Measurements from ENCODE around the gene PSEN1. TPM values are rescaled to one million over a fixed set of nuclear protein-coding genes. Genes with fewer than 3 reads are reported as not detected.

Gene PSEN1
- total and polyA plus RNA-seq, 2 experiments from 2014 or later: 14.6 to 35.7 TPM

- no peak overlapping the region for H3K27ac ChIP-seq (ENCODE audit: low read depth)
- no peak overlapping the region for H2AFZ ChIP-seq
- H3K79me2 ChIP-seq (replicated peaks; ENCODE audit: insufficient read depth): no peaks in the 10 kb centered on the region
- no peaks in the 10 kb centered on the region for H3K36me3 ChIP-seq (ENCODE audit: insufficient read depth)
- no peaks in the 10 kb centered on the region; the same call in 2 of the 3 replicates for H3K36me3 Mint-ChIP-seq (ENCODE audit: low read depth)
- no peaks in the 10 kb centered on the region for H3K27me3 ChIP-seq (ENCODE audit: insufficient read depth)
- no peak for TF ChIP-seq ZNF331 (CRISPR knock-in tag; IDR thresholded peaks at IDR 0.05; ENCODE audit: low read depth)
- no peak for TF ChIP-seq EZH2phosphoT487 (IDR thresholded peaks at IDR 0.05; ENCODE audit: unreplicated experiment)
- TF ChIP-seq REST (IDR thresholded peaks at IDR 0.05; ENCODE audit: unreplicated experiment): no peak
- no peak for TF ChIP-seq ZNF114 (CRISPR knock-in tag; IDR thresholded peaks at IDR 0.05)
- TF ChIP-seq CREB1 (CRISPR knock-in tag; IDR thresholded peaks at IDR 0.05; ENCODE audit: low read depth): no peak
- TF ChIP-seq ETS1 (IDR thresholded peaks at IDR 0.05): no peak
- no peak for TF ChIP-seq EZH2 (IDR thresholded peaks at IDR 0.05; ENCODE audit: low read depth, unreplicated experiment)
- TF ChIP-seq POLR2AphosphoS5 (IDR thresholded peaks at IDR 0.05; ENCODE audit: low read depth): no peak
- no peak for TF ChIP-seq JUNB (IDR thresholded peaks at IDR 0.05; ENCODE audit: unreplicated experiment)
- TF ChIP-seq NANOG (IDR thresholded peaks at IDR 0.05; ENCODE audit: borderline replicate concordance): no peak
- H3K4me2 ChIP-seq: no peak overlapping the region
- H3K4me1 ChIP-seq (ENCODE audit: insufficient read depth): no peaks in the 10 kb centered on the region
- H3K27ac Mint-ChIP-seq: no peak overlapping the region
- no peak overlapping the region for H3K4me3 Mint-ChIP-seq
- H3K27me3 Mint-ChIP-seq (ENCODE audit: insufficient read depth, low read depth, poor library complexity): peaks cover 10% of the 10 kb centered on the region
- H3K9me3 Mint-ChIP-seq: no peaks in the 10 kb centered on the region
- DNase-seq (ENCODE audit: low spot score) (no peak), ATAC-seq (no peak)
- H4K20me1 ChIP-seq (replicated peaks; ENCODE audit: insufficient read depth): no peaks in the 10 kb centered on the region
- H3K4me1 Mint-ChIP-seq: no peaks in the 10 kb centered on the region
- no peaks in the 10 kb centered on the region for H3F3A ChIP-seq (replicated peaks; ENCODE audit: low read depth)
- no peaks in the 10 kb centered on the region for H3K9me2 ChIP-seq (ENCODE audit: insufficient read depth)
- no peak overlapping the region for H3K4me3 ChIP-seq
Observed at GRCh38 chr14:73258076-73258475, 121.8 kb downstream of the PSEN1 start.

DNA sequence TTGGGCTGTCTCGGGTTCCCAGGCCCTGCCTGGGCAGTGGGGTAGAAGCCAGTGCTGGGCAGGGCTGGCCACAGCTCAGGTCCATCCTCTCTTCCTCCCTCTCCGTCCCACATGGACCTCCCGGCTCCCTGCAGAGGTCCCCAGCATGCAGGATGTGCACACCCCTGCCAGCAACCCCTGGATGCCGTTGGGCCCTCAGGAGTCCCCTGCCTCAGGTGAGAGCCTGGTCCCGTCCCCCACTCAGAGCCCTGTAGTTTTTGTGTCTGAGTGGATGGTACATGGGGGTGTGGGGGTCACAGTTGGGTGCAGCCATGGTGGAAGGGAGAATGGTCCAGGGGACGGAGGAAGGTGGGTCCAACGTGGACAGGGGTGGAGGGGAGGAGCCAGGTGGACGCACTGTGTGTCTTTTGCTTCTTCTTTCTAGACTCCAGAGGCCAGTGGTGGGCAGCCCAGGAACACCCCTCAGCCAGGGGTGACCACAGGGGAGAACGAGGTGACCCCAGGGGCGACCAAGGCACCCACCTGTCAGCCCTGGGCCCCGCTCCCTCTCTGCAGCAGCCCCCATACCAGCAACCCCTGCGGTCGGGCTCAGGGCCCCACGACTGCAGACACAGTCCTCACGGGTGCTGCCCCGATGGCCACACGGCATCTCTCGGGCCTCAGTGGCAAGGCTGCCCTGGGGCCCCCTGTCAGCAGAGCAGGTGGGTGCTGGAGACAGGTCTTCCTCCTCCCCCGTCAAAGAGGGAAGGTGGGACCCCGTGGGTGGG, 122.7 kb downstream of the PSEN1 start:
- Mint-ChIP-seq H3K4me3 (no peak overlapping the region), H3K9me3 (no peaks in the 10 kb centered on the region), H3K27ac (no peak overlapping the region), H3K36me3 (ENCODE audit: low read depth) (no peaks in the 10 kb centered on the region; the same call in 2 of the 3 replicates), H3K27me3 (ENCODE audit: insufficient read depth, low read depth, poor library complexity) (peaks cover 10% of the 10 kb centered on the region), H3K4me1 (no peaks in the 10 kb centered on the region)
- no peak for ATAC-seq
- Histone ChIP-seq H3K9me2 (ENCODE audit: insufficient read depth) (no peaks in the 10 kb centered on the region), H3K79me2 (replicated peaks; ENCODE audit: insufficient read depth) (no peaks in the 10 kb centered on the region), H2AFZ (no peak overlapping the region), H3F3A (replicated peaks; ENCODE audit: low read depth) (no peaks in the 10 kb centered on the region), H3K36me3 (ENCODE audit: insufficient read depth) (no peaks in the 10 kb centered on the region), H3K27ac (ENCODE audit: low read depth) (no peak overlapping the region), H3K27me3 (ENCODE audit: insufficient read depth) (no peaks in the 10 kb centered on the region), H3K4me3 (no peak overlapping the region), H3K4me1 (ENCODE audit: insufficient read depth) (no peaks in the 10 kb centered on the region), H3K4me2 (no peak overlapping the region), H4K20me1 (replicated peaks; ENCODE audit: insufficient read depth) (no peaks in the 10 kb centered on the region)
- DNase-seq (ENCODE audit: low spot score): no peak
- TF ChIP-seq STAT1 (IDR thresholded peaks at IDR 0.05; ENCODE audit: unreplicated experiment) (no peak), EZH2phosphoT487 (IDR thresholded peaks at IDR 0.05; ENCODE audit: unreplicated experiment) (no peak), ZNF114 (CRISPR knock-in tag; IDR thresholded peaks at IDR 0.05) (no peak), REST (IDR thresholded peaks at IDR 0.05; ENCODE audit: unreplicated experiment) (no peak), NANOG (IDR thresholded peaks at IDR 0.05; ENCODE audit: borderline replicate concordance) (no peak), ETS1 (IDR thresholded peaks at IDR 0.05) (no peak), CTCF (conservative IDR thresholded peaks at IDR 0.05; ENCODE audit: low read depth in 2 of 2) (no peak)
